A549 treated with GW870086 at 1 μM for 4 hours (cell line): ENCODE data around the gene AGO1. TPM values are rescaled to one million over a fixed set of nuclear protein-coding genes. Genes with fewer than 3 reads are reported as not detected.

ENCODE experiments used
- total RNA-seq: library from RNA; stranded (reverse); fragments of 200-300 nt; extraction: Qiagen RNA extraction; gene quantifications from 5 replicates; pipeline ENCODE4 v1.2.3, GENCODE V29; 2022; ENCODE audit warnings: low read depth

The AGO1 gene
- total RNA-seq: 2.6 to 5.0 TPM (median 4.0 TPM) in 5 replicates

DNA sequence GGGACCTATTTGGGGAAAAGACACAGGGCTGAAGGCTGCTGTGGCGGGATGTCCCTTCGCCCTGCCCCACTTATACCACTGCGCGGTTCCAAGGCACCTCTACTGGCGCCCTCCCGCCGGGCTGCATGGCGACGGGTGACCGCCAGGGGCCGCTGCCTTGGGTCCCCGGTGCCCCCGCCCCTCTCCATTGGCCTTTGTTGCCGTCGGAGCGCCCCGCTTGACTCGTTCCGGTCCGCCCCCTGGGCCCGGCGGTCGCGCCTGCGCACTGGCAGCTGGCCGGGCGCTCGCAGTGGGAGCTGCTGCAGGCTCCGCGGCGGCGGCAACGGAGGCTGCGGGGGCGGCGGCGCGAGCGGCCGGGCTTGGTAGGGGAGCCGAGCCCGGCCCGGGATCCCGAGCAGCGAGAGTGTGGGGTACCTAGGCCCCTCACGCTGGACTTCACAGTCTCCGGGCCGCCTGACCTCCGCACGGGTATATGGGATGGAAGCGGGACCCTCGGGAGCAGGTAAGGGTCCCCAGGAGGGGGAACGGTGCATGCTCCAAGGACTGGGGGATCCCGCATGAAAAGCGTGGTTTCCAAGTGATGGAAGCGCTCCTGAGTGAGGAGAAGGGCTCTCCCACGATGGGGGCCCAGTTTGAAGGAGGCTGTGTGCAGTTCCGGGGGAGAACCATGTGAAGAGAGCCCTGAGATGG, at the start of gene AGO1:
TSS of gene AGO1 (plus strand) at position 265 of the 690 bp plus-strand sequence. CDS start at position 478, 213 bp downstream.

DNA sequence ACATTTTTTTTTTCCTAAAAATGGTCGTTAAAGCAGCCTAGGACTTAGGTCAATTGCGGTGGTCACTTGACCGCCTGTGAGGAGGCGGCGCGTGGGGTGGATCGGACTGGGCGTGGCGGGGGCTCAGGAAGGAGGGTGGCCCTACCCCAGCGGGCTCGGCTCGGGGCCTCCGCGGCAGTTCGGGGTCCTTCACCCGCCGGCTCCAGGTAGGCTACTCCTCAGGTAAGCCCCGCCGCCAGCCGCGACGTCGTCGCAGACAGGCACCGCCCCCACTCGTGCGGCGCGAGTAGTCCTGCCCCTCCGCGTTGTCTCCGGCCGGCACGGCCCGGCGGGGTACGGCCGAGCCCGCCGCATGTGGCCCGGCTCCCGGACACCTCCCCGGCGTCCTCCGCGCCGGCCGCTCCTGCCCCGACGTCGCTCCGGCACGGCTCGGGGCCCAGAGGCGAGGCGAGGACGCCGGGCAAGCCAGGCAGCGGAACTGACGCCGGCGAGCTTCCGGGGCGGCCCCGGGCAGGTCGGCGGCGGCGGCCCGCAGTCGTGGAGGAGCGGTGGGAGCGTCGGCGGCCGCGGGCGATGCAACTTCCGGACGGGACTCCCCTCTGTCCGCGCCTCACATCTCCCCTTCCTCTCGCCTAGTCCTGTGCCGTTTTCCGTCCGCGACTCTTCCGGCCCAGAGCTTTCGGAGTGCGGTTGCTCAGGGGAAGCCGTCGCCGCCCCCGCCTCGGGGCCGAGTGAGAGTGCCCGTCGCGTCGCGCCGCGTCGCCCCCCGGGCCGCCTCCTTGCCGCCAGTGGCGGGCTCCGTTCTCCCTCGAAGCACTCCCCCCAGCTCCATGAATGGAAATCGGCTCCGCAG, 47.8 kb downstream of the AGO1 start, which contains the start of gene AGO3:
TSS of gene AGO3 (plus strand) at position 513 of the 853 bp plus-strand sequence. CDS start at position 835, 322 bp downstream.

Other genes starting within 250 kb of the AGO1 start
- gene PSMB2, start 241.7 kb upstream of the AGO1 start, total RNA-seq: 73.9 to 115 TPM (median 108 TPM) in 5 replicates
- gene C1orf216, start 164.3 kb upstream of the AGO1 start, total RNA-seq: 12.3 to 15.0 TPM (median 14.3 TPM) in 5 replicates
- gene CLSPN, start 113.2 kb upstream of the AGO1 start, total RNA-seq: 8.5 to 12.8 TPM (median 9.6 TPM) in 5 replicates
- 2.5 to 6.4 TPM (median 3.3 TPM) in 5 replicates for gene AGO4, start 75.2 kb upstream of the AGO1 start, total RNA-seq
- 5.5 to 8.1 TPM (median 7.1 TPM) in 5 replicates for gene AGO3, start 47.9 kb downstream of the AGO1 start, total RNA-seq
- not detected in 5 replicates for gene TEKT2, start 200.9 kb downstream of the AGO1 start, total RNA-seq
- gene ADPRS, start 205.7 kb downstream of the AGO1 start, total RNA-seq: 23.7 to 31.7 TPM (median 28.6 TPM) in 5 replicates
- 0.07 to 0.19 TPM (median 0.10 TPM) in 5 replicates for gene COL8A2, start 242.0 kb downstream of the AGO1 start, total RNA-seq